IMR-90 (cell line): ENCODE measurements around the gene FAM162A. TPM values are rescaled to one million over a fixed set of nuclear protein-coding genes. Genes with fewer than 3 reads are reported as not detected.

Experiments used
- ATAC-seq: fragments of 200-7000 bp; cut with Tn5 transposase; 2 replicates; pipeline ENCODE4 v1.9.1; 2020; ENCODE audit warnings: low read depth, mild to moderate bottlenecking, moderate library complexity
- BruUV-seq: library from RNA; stranded (reverse); fragments of 400-500 nt; replicated peaks from 2 replicates; lab custom pipeline; 2021; lab: Mats Ljungman, UMichigan
- CTCF ChIA-PET: fragments of 300-600 bp; formaldehyde crosslinking; extraction: SDS; loops from one replicate; lab custom pipeline; 2021; ENCODE audit warnings: antibody characterized with exemption; lab: Yijun Ruan, JAX
- POLR2A ChIA-PET: fragments of 300-600 bp; sonication (Branson Sonifier 250); formaldehyde crosslinking; loops from one replicate; lab custom pipeline; 2022; ENCODE audit warnings: antibody characterized with exemption; ENCODE audit not compliant: unreplicated experiment; lab: Charles Lee
- DNase-seq: peaks from one replicate; pipeline ENCODE4 v3.0.0; 2013
- H2AFZ ChIP-seq: replicated peaks from 2 replicates; pipeline ENCODE3; 2013; ENCODE audit warnings: low read length, mild to moderate bottlenecking; ENCODE audit not compliant: poor library complexity
- H2AK5ac ChIP-seq: 2 replicates; pipeline ENCODE4 v1.6.1; 2013; ENCODE audit warnings: low read depth, low read length, inconsistent platforms
- H2AK9ac ChIP-seq: replicated peaks from 2 replicates; pipeline ENCODE3; 2013; ENCODE audit warnings: mild to moderate bottlenecking, low read depth, low read length, moderate library complexity; ENCODE audit not compliant: poor library complexity
- H2BK120ac ChIP-seq: 2 replicates; pipeline ENCODE4 v1.6.1; 2013; ENCODE audit warnings: low read depth, low read length, inconsistent platforms
- H2BK15ac ChIP-seq: 3 replicates; pipeline ENCODE4 v1.6.1; 2013; ENCODE audit warnings: low read depth, low read length, inconsistent platforms
- H2BK20ac ChIP-seq: 2 replicates; pipeline ENCODE4 v1.6.1; 2013; ENCODE audit warnings: low read depth, mild to moderate bottlenecking, inconsistent platforms, low read length, moderate library complexity
- H2BK5ac ChIP-seq: 2 replicates; pipeline ENCODE4 v1.6.1; 2013; ENCODE audit warnings: mild to moderate bottlenecking, low read depth, low read length, inconsistent platforms; ENCODE audit not compliant: poor library complexity, severe bottlenecking
- H3K14ac ChIP-seq: replicated peaks from 2 replicates; pipeline ENCODE4 v1.6.1; 2013; ENCODE audit warnings: low read depth, low read length, inconsistent platforms
- H3K18ac ChIP-seq: 2 replicates; pipeline ENCODE4 v1.6.1; 2013; ENCODE audit warnings: low read depth, low read length, control low read depth
- H3K23ac ChIP-seq: 2 replicates; pipeline ENCODE4 v1.6.1; 2013; ENCODE audit warnings: low read depth, low read length, inconsistent platforms
- H3K27ac ChIP-seq: 2 replicates; pipeline ENCODE4 v1.5.1; 2013; ENCODE audit warnings: mild to moderate bottlenecking, control low read depth, low read length; ENCODE audit not compliant: insufficient read depth
- H3K27me3 ChIP-seq: 2 replicates; pipeline ENCODE4 v1.6.1; 2013; ENCODE audit warnings: low read length; ENCODE audit not compliant: control insufficient read depth, insufficient read depth
- H3K36me3 ChIP-seq: 2 replicates; pipeline ENCODE4 v1.6.1; 2013; ENCODE audit warnings: low read length, mixed read lengths; ENCODE audit not compliant: control insufficient read depth, insufficient read depth
- H3K4ac ChIP-seq: 2 replicates; pipeline ENCODE4 v1.6.1; 2013; ENCODE audit warnings: low read depth, low read length, inconsistent platforms
- H3K4me1 ChIP-seq: 2 replicates; pipeline ENCODE4 v1.6.1; 2013; ENCODE audit warnings: low read length, mixed read lengths; ENCODE audit not compliant: control insufficient read depth, insufficient read depth
- H3K4me2 ChIP-seq: 2 replicates; pipeline ENCODE4 v1.6.1; 2013; ENCODE audit warnings: low read depth, mild to moderate bottlenecking, control low read depth, low read length, moderate library complexity
- H3K4me3 ChIP-seq: 2 replicates; pipeline ENCODE4 v1.5.1; 2013; ENCODE audit warnings: low read depth, mild to moderate bottlenecking, control low read depth, low read length, moderate library complexity; ENCODE audit not compliant: insufficient read depth
- H3K56ac ChIP-seq: 2 replicates; pipeline ENCODE4 v1.6.1; 2013; ENCODE audit warnings: low read length, inconsistent platforms; ENCODE audit not compliant: insufficient read depth; ENCODE audit errors: extremely low read depth
- H3K79me1 ChIP-seq, 2 experiments: 2 replicates each; pipeline ENCODE4 v1.6.1; 2013; ENCODE audit warnings: low read length in 2 of 2, inconsistent platforms in 1 of 2, low read depth in 1 of 2
- H3K9ac ChIP-seq: 2 replicates; pipeline ENCODE4 v1.6.1; 2013; ENCODE audit warnings: low read depth, low read length, control low read depth
- H3K9me1 ChIP-seq: 2 replicates; pipeline ENCODE4 v1.6.1; 2013; ENCODE audit warnings: low read length, inconsistent platforms; ENCODE audit not compliant: insufficient read depth
- H3K9me3 ChIP-seq: 2 replicates; pipeline ENCODE4 v1.6.1; 2013; ENCODE audit warnings: low read length; ENCODE audit not compliant: control insufficient read depth, insufficient read depth
- H4K20me1 ChIP-seq: 2 replicates; pipeline ENCODE4 v1.6.1; 2013; ENCODE audit warnings: low read length, inconsistent platforms; ENCODE audit not compliant: insufficient read depth
- H4K5ac ChIP-seq: 2 replicates; pipeline ENCODE4 v1.6.1; 2013; ENCODE audit warnings: mild to moderate bottlenecking, low read depth, low read length, control low read depth
- H4K8ac ChIP-seq, 2 experiments: 2 replicates each; pipeline ENCODE4 v1.6.1; 2013; ENCODE audit warnings: low read depth in 2 of 2, low read length in 2 of 2, control low read depth in 1 of 2, inconsistent platforms in 1 of 2
- H4K91ac ChIP-seq: 2 replicates; pipeline ENCODE4 v1.6.1; 2013; ENCODE audit warnings: low read depth, low read length, inconsistent platforms; ENCODE audit not compliant: insufficient read depth
- BHLHE40 ChIP-seq: fragments of 150-350 bp; IDR thresholded peaks from 2 replicates; pipeline ENCODE4 v1.6.1; 2016; ENCODE audit warnings: mild to moderate bottlenecking, low read depth, low read length
- CEBPB ChIP-seq: IDR thresholded peaks from 2 replicates; pipeline ENCODE4 v1.6.1; 2012; ENCODE audit warnings: low read depth, low read length, improper control_type of control experiment
- CHD1 ChIP-seq: IDR thresholded peaks from 2 replicates; pipeline ENCODE4 v1.6.1; 2012; ENCODE audit warnings: low read depth, low read length, improper control_type of control experiment
- CTCF ChIP-seq: conservative IDR thresholded peaks from 2 replicates; pipeline ENCODE4 v1.5.1; 2012; ENCODE audit warnings: mild to moderate bottlenecking, low read depth, low read length, improper control_type of control experiment
- ELK1 ChIP-seq: fragments of 150-350 bp; IDR thresholded peaks from 2 replicates; pipeline ENCODE4 v1.6.1; 2016; ENCODE audit warnings: low read depth, mild to moderate bottlenecking, low read length, moderate library complexity, borderline replicate concordance
- FOS ChIP-seq: fragments of 150-350 bp; IDR thresholded peaks from 2 replicates; pipeline ENCODE4 v1.6.1; 2016; ENCODE audit warnings: low read depth, low read length
- MAFK ChIP-seq: IDR thresholded peaks from 2 replicates; pipeline ENCODE4 v1.6.1; 2012; ENCODE audit warnings: low read depth, low read length, improper control_type of control experiment
- MAZ ChIP-seq: IDR thresholded peaks from 2 replicates; pipeline ENCODE4 v1.6.1; 2012; ENCODE audit warnings: low read depth, mild to moderate bottlenecking, low read length, improper control_type of control experiment, moderate library complexity, borderline replicate concordance
- MXI1 ChIP-seq: IDR thresholded peaks from 2 replicates; pipeline ENCODE4 v1.6.1; 2012; ENCODE audit warnings: low read depth, mild to moderate bottlenecking, low read length, moderate library complexity, borderline replicate concordance
- NFE2L2 ChIP-seq: fragments of 150-350 bp; IDR thresholded peaks from 2 replicates; pipeline ENCODE4 v1.6.1; 2016; ENCODE audit warnings: low read depth, mild to moderate bottlenecking, low read length
- RAD21 ChIP-seq: IDR thresholded peaks from 2 replicates; pipeline ENCODE4 v1.6.1; 2012; ENCODE audit warnings: low read length, improper control_type of control experiment
- SMC3 ChIP-seq: fragments of 150-350 bp; IDR thresholded peaks from 2 replicates; pipeline ENCODE4 v1.6.1; 2016; ENCODE audit warnings: low read depth, mild to moderate bottlenecking, antibody characterized with exemption, low read length, moderate library complexity
- WGBS, 2 experiments: methylation state at CpG; one replicate each; pipeline versions ENCODE4 v1.1.5 to v1.1.7; 2013; ENCODE audit warnings: missing lambda C conversion rate in 2 of 2; ENCODE audit not compliant: insufficient read length in 1 of 2; ENCODE audit errors: extremely low coverage in 2 of 2; 5-methylcytosine and 5-hydroxymethylcytosine counted together
- dilution Hi-C: fragments of 300-500 bp; cut with HindIII; formaldehyde crosslinking; loops from one replicate; pipeline ENCODE4 v1.14.3; 2018; ENCODE audit warnings: low sequenced_read_pairs; ENCODE audit not compliant: unreplicated experiment
- in situ Hi-C: fragments of 300-500 bp; cut with MboI; formaldehyde crosslinking; loops from 3 replicates; pipeline ENCODE4 v1.14.3; 2019; ENCODE audit warnings: low sequenced_read_pairs, inconsistent platforms, mixed read lengths
- intact Hi-C: fragments of 100-400 bp; cut with micrococcal nuclease; formaldehyde crosslinking; loops from 2 replicates; pipeline ENCODE4 v1.10.0; 2022
- polyA plus RNA-seq, 3 experiments: library from polyadenylated mRNA; depleted of rRNA; stranded (reverse); fragments of >200 nt; gene quantifications; 2 replicates each; pipeline ENCODE4 v1.2.3, GENCODE V29; 2012; ENCODE audit warnings: low replicate concordance in 1 of 3
- total RNA-seq: library from RNA; depleted of rRNA; stranded (reverse); fragments of >200 nt; gene quantifications from 2 replicates; pipeline ENCODE4 v1.2.3, GENCODE V29; 2012

FAM162A gene
- total and polyA plus RNA-seq, 2 of the 4 experiments (the other 2 are of a cell fraction), result 33.9 to 66.8 TPM

- H3K4ac ChIP-seq, result no peak overlapping the region
- H4K20me1 ChIP-seq, result no peaks in the 10 kb centered on the region
- no peak overlapping the region for H2BK15ac ChIP-seq
- peaks cover 2% of the 10 kb centered on the region for H3K4me1 ChIP-seq
- H2BK5ac ChIP-seq, result no peak overlapping the region
- no peak for DNase-seq
- no peak overlapping the region for H3K4me3 ChIP-seq
- no peak overlapping the region for H3K9ac ChIP-seq
- H3K14ac ChIP-seq, result no peak overlapping the region
- no peak overlapping the region for H2AK5ac ChIP-seq
- in situ Hi-C loops (no loop called here), dilution Hi-C loops (no loop called here), intact Hi-C loops (no loop called here)
- no peak overlapping the region for H2AK9ac ChIP-seq
- BruUV-seq, result no TSS peak
- H4K91ac ChIP-seq, result no peak overlapping the region
- CTCF ChIA-PET, result no interaction called here
- no peak overlapping the region for H3K18ac ChIP-seq
- no peak overlapping the region for H3K56ac ChIP-seq
- H3K36me3 ChIP-seq, result peaks cover 16% of the 10 kb centered on the region
- H3K23ac ChIP-seq, result no peak overlapping the region
- POLR2A ChIA-PET, result no interaction called here
- no peak for ATAC-seq
- H2AFZ ChIP-seq, result no peak overlapping the region
- H2BK20ac ChIP-seq, result no peak overlapping the region
- no peak overlapping the region for H4K5ac ChIP-seq
- no peak overlapping the region for H4K8ac ChIP-seq
- no peak overlapping the region for H3K4me2 ChIP-seq
- no peak overlapping the region for H2BK120ac ChIP-seq
- TF ChIP-seq MXI1, result no peak
- no peak for TF ChIP-seq CTCF
- TF ChIP-seq NFE2L2, result no peak
- TF ChIP-seq CEBPB, result no peak
- no peak for TF ChIP-seq RAD21
- TF ChIP-seq CHD1, result no peak
- TF ChIP-seq FOS, result no peak
- TF ChIP-seq MAFK, result no peak
- no peak for TF ChIP-seq SMC3
- no peak for TF ChIP-seq BHLHE40
- TF ChIP-seq ELK1, result no peak
- no peak for TF ChIP-seq MAZ
- WGBS, 2 experiments, result no CpG with 5 or more reads among the region's 2 CpGs
- no peaks in the 10 kb centered on the region for H3K9me3 ChIP-seq
- H3K27me3 ChIP-seq, result no peaks in the 10 kb centered on the region
- H3K27ac ChIP-seq, result no peak overlapping the region
- H3K9me1 ChIP-seq, result no peaks in the 10 kb centered on the region; the same call in 1 of the 2 replicates
- H3K79me1 ChIP-seq, result peaks cover 22 to 31% of the 10 kb centered on the region in 2 experiments; a peak in 3 of 4 replicates
Observed at GRCh38 chr3:122421836-122422235, 37.9 kb downstream of the FAM162A start.
